Measurements from ENCODE around the gene MDP1.

MDP1 gene

GRCh38 chr14:24258548-24259265 lies 42.8 kb upstream of the MDP1 start:
- Histone ChIP-seq H3K4me1 (ENCODE audit: control insufficient read depth, insufficient read depth, low read length, poor library complexity, severe bottlenecking) (peaks cover 3% of the 10 kb centered on the region), H3K36me3 (ENCODE audit: control insufficient read depth, insufficient read depth, low read length) (peaks cover 4% of the 10 kb centered on the region), H3K9me3 (ENCODE audit: control insufficient read depth, low read length) (no peaks in the 10 kb centered on the region), H3K4me3 (ENCODE audit: extremely low read depth, insufficient read depth, low read length, poor library complexity, severe bottlenecking) (no peak overlapping the region), H3K27ac (ENCODE audit: low read depth, low read length, severe bottlenecking) (no peak overlapping the region)
- WGBS, 2 experiments (ENCODE audit: insufficient coverage in 2 of 2) = 94 to 95% methylated on average over 11 to 17 of the region's 18 CpGs

- no peak overlapping the region for H3K27ac ChIP-seq (ENCODE audit: low read depth, low read length, severe bottlenecking)
- H3K9me3 ChIP-seq (ENCODE audit: control insufficient read depth, low read length) = no peaks in the 10 kb centered on the region
- no peak overlapping the region for H3K4me3 ChIP-seq (ENCODE audit: extremely low read depth, insufficient read depth, low read length, poor library complexity, severe bottlenecking)
- 94 to 97% methylated on average over 5 to 9 of the region's 9 CpGs for WGBS, 2 experiments (ENCODE audit: insufficient coverage in 2 of 2)
- H3K36me3 ChIP-seq (ENCODE audit: control insufficient read depth, insufficient read depth, low read length) = peaks cover 4% of the 10 kb centered on the region
- H3K4me1 ChIP-seq (ENCODE audit: control insufficient read depth, insufficient read depth, low read length, poor library complexity, severe bottlenecking) = peaks cover 3% of the 10 kb centered on the region
Observed at GRCh38 chr14:24258119-24258518, 42.3 kb upstream of the MDP1 start.

GRCh38 chr14:24256960-24257359 lies 41.1 kb upstream of the MDP1 start:
- no peak overlapping the region for H3K4me3 ChIP-seq (ENCODE audit: extremely low read depth, insufficient read depth, low read length, poor library complexity, severe bottlenecking)
- WGBS, 2 experiments (ENCODE audit: insufficient coverage in 2 of 2) = 77 to 87% methylated on average over 2 to 3 of the region's 4 CpGs
- peaks cover 7% of the 10 kb centered on the region for H3K4me1 ChIP-seq (ENCODE audit: control insufficient read depth, insufficient read depth, low read length, poor library complexity, severe bottlenecking)
- peaks cover 4% of the 10 kb centered on the region for H3K36me3 ChIP-seq (ENCODE audit: control insufficient read depth, insufficient read depth, low read length)
- H3K9me3 ChIP-seq (ENCODE audit: control insufficient read depth, low read length) = no peaks in the 10 kb centered on the region
- H3K27ac ChIP-seq (ENCODE audit: low read depth, low read length, severe bottlenecking) = no peak overlapping the region

- H3K4me3 ChIP-seq (ENCODE audit: extremely low read depth, insufficient read depth, low read length, poor library complexity, severe bottlenecking) = no peak overlapping the region
- H3K36me3 ChIP-seq (ENCODE audit: control insufficient read depth, insufficient read depth, low read length) = peaks cover 4% of the 10 kb centered on the region
- no peaks in the 10 kb centered on the region for H3K9me3 ChIP-seq (ENCODE audit: control insufficient read depth, low read length)
- peaks cover 7% of the 10 kb centered on the region for H3K4me1 ChIP-seq (ENCODE audit: control insufficient read depth, insufficient read depth, low read length, poor library complexity, severe bottlenecking)
- H3K27ac ChIP-seq (ENCODE audit: low read depth, low read length, severe bottlenecking) = no peak overlapping the region
- WGBS, 2 experiments (ENCODE audit: insufficient coverage in 2 of 2) = 91 to 94% methylated on average over 8 to 9 of the region's 12 CpGs
Observed at GRCh38 chr14:24255931-24256711, 40.3 kb upstream of the MDP1 start.

- Histone ChIP-seq H3K4me1 (ENCODE audit: control insufficient read depth, insufficient read depth, low read length, poor library complexity, severe bottlenecking) (peaks cover 7% of the 10 kb centered on the region), H3K36me3 (ENCODE audit: control insufficient read depth, insufficient read depth, low read length) (peaks cover 4% of the 10 kb centered on the region), H3K9me3 (ENCODE audit: control insufficient read depth, low read length) (no peaks in the 10 kb centered on the region), H3K27ac (ENCODE audit: low read depth, low read length, severe bottlenecking) (no peak overlapping the region), H3K4me3 (ENCODE audit: extremely low read depth, insufficient read depth, low read length, poor library complexity, severe bottlenecking) (no peak overlapping the region)
- WGBS, 2 experiments (ENCODE audit: insufficient coverage in 2 of 2) = 88 to 97% methylated on average over 5 of the region's 8 CpGs
Observed at GRCh38 chr14:24255438-24255837, 39.6 kb upstream of the MDP1 start.

- no peaks in the 10 kb centered on the region for H3K9me3 ChIP-seq (ENCODE audit: control insufficient read depth, low read length)
- 93 to 100% methylated on average over 11 to 17 of the region's 19 CpGs for WGBS, 2 experiments (ENCODE audit: insufficient coverage in 2 of 2)
- no peak overlapping the region for H3K4me3 ChIP-seq (ENCODE audit: extremely low read depth, insufficient read depth, low read length, poor library complexity, severe bottlenecking)
- peaks cover 7% of the 10 kb centered on the region for H3K4me1 ChIP-seq (ENCODE audit: control insufficient read depth, insufficient read depth, low read length, poor library complexity, severe bottlenecking)
- peaks cover 4% of the 10 kb centered on the region for H3K36me3 ChIP-seq (ENCODE audit: control insufficient read depth, insufficient read depth, low read length)
- H3K27ac ChIP-seq (ENCODE audit: low read depth, low read length, severe bottlenecking) = no peak overlapping the region
Observed at GRCh38 chr14:24254630-24255392, 38.9 kb upstream of the MDP1 start.

- Histone ChIP-seq H3K9me3 (ENCODE audit: control insufficient read depth, low read length) (no peaks in the 10 kb centered on the region), H3K36me3 (ENCODE audit: control insufficient read depth, insufficient read depth, low read length) (peaks cover 4% of the 10 kb centered on the region), H3K27ac (ENCODE audit: low read depth, low read length, severe bottlenecking) (no peak overlapping the region), H3K4me1 (ENCODE audit: control insufficient read depth, insufficient read depth, low read length, poor library complexity, severe bottlenecking) (peaks cover 4% of the 10 kb centered on the region), H3K4me3 (ENCODE audit: extremely low read depth, insufficient read depth, low read length, poor library complexity, severe bottlenecking) (no peak overlapping the region)
- WGBS, 2 experiments (ENCODE audit: insufficient coverage in 2 of 2) = 85 to 92% methylated on average over 5 to 6 of the region's 7 CpGs
Observed at GRCh38 chr14:24253936-24254335, 38.1 kb upstream of the MDP1 start.

- no peak overlapping the region for H3K4me3 ChIP-seq (ENCODE audit: extremely low read depth, insufficient read depth, low read length, poor library complexity, severe bottlenecking)
- no peaks in the 10 kb centered on the region for H3K9me3 ChIP-seq (ENCODE audit: control insufficient read depth, low read length)
- 89 to 95% methylated on average over 6 to 7 of the region's 11 CpGs for WGBS, 2 experiments (ENCODE audit: insufficient coverage in 2 of 2)
- H3K36me3 ChIP-seq (ENCODE audit: control insufficient read depth, insufficient read depth, low read length) = no peaks in the 10 kb centered on the region
- peaks cover 4% of the 10 kb centered on the region for H3K4me1 ChIP-seq (ENCODE audit: control insufficient read depth, insufficient read depth, low read length, poor library complexity, severe bottlenecking)
- no peak overlapping the region for H3K27ac ChIP-seq (ENCODE audit: low read depth, low read length, severe bottlenecking)
Observed at GRCh38 chr14:24252289-24253124, 36.6 kb upstream of the MDP1 start.

GRCh38 chr14:24251880-24252288 lies 36.0 kb upstream of the MDP1 start:
- H3K4me3 ChIP-seq (ENCODE audit: extremely low read depth, insufficient read depth, low read length, poor library complexity, severe bottlenecking) = no peak overlapping the region
- no peaks in the 10 kb centered on the region for H3K36me3 ChIP-seq (ENCODE audit: control insufficient read depth, insufficient read depth, low read length)
- H3K9me3 ChIP-seq (ENCODE audit: control insufficient read depth, low read length) = no peaks in the 10 kb centered on the region
- H3K4me1 ChIP-seq (ENCODE audit: control insufficient read depth, insufficient read depth, low read length, poor library complexity, severe bottlenecking) = peaks cover 4% of the 10 kb centered on the region
- no peak overlapping the region for H3K27ac ChIP-seq (ENCODE audit: low read depth, low read length, severe bottlenecking)
- WGBS, 2 experiments (ENCODE audit: insufficient coverage in 2 of 2) = 100% methylated on average over 1 of the region's 1 CpG; no CpG with 5 or more reads in 1 of the 2 experiments

- WGBS, 2 experiments (ENCODE audit: insufficient coverage in 2 of 2) = 65 to 71% methylated on average over 3 to 4 of the region's 4 CpGs
- Histone ChIP-seq H3K4me1 (ENCODE audit: control insufficient read depth, insufficient read depth, low read length, poor library complexity, severe bottlenecking) (peaks cover 4% of the 10 kb centered on the region), H3K4me3 (ENCODE audit: extremely low read depth, insufficient read depth, low read length, poor library complexity, severe bottlenecking) (no peak overlapping the region), H3K36me3 (ENCODE audit: control insufficient read depth, insufficient read depth, low read length) (no peaks in the 10 kb centered on the region), H3K9me3 (ENCODE audit: control insufficient read depth, low read length) (no peaks in the 10 kb centered on the region), H3K27ac (ENCODE audit: low read depth, low read length, severe bottlenecking) (no peak overlapping the region)
Observed at GRCh38 chr14:24250354-24250753, 34.5 kb upstream of the MDP1 start.

Measured in mesodermal cell (in vitro differentiated cells).